Measurements from ENCODE around the gene PLCD3. TPM values are rescaled to one million over a fixed set of nuclear protein-coding genes. Genes with fewer than 3 reads are reported as not detected.

The PLCD3 gene
- total and polyA plus RNA-seq, 9 of the 15 experiments (the other 6 are each of a cell fraction or from before 2014, with no cell fraction given), result 0.20 to 22.6 (median 7.5) TPM

DNA sequence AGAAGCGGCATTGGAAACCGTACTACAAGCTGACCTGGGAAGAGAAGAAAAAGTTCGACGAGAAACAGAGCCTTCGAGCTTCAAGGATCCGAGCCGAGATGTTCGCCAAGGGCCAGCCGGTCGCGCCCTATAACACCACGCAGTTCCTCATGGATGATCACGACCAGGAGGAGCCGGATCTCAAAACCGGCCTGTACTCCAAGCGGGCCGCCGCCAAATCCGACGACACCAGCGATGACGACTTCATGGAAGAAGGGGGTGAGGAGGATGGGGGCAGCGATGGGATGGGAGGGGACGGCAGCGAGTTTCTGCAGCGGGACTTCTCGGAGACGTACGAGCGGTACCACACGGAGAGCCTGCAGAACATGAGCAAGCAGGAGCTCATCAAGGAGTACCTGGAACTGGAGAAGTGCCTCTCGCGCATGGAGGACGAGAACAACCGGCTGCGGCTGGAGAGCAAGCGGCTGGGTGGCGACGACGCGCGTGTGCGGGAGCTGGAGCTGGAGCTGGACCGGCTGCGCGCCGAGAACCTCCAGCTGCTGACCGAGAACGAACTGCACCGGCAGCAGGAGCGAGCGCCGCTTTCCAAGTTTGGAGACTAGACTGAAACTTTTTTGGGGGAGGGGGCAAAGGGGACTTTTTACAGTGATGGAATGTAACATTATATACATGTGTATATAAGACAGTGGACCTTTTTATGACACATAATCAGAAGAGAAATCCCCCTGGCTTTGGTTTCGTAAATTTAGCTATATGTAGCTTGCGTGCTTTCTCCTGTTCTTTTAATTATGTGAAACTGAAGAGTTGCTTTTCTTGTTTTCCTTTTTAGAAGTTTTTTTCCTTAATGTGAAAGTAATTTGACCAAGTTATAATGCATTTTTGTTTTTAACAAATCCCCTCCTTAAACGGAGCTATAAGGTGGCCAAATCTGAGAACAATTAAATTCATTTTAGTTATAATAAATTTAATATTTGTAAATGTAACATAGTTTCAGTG lies 17.7 kb upstream of the PLCD3 start (continued):
- TF ChIP-seq BRD4 (IDR thresholded peaks at IDR 0.05) (no peak), ILK (tag; IDR thresholded peaks at IDR 0.05; ENCODE audit: borderline replicate concordance, low read depth) (no peak), MYNN (IDR thresholded peaks at IDR 0.05) (no peak), MYNN (CRISPR knock-in tag; IDR thresholded peaks at IDR 0.05) (no peak), RFX5 (IDR thresholded peaks at IDR 0.05; ENCODE audit: low read depth, low read length) (no peak), SNIP1 (IDR thresholded peaks at IDR 0.05; ENCODE audit: low read depth) (peak; percentile 95), BMI1 (IDR thresholded peaks at IDR 0.05; ENCODE audit: low read length) (no peak), FOXA1 (IDR thresholded peaks at IDR 0.05; ENCODE audit: borderline replicate concordance) (no peak), HNRNPK (IDR thresholded peaks at IDR 0.05; ENCODE audit: low read depth, low read length, poor library complexity, severe bottlenecking) (no peak), ATF7 (IDR thresholded peaks at IDR 0.05) (no peak), GABPB1 (CRISPR knock-in tag; IDR thresholded peaks at IDR 0.05) (0 out of 2 replicates have a peak, but pooled peaks have one; percentile 20), NFRKB (IDR thresholded peaks at IDR 0.05; ENCODE audit: low read depth) (no peak; the same call in 1 of the 2 replicates), ZNF696 (CRISPR knock-in tag; conservative IDR thresholded peaks at IDR 0.05) (no peak), GTF2E2 (tag; IDR thresholded peaks at IDR 0.05) (no peak)
- TF ChIP-seq, protein P1, sequence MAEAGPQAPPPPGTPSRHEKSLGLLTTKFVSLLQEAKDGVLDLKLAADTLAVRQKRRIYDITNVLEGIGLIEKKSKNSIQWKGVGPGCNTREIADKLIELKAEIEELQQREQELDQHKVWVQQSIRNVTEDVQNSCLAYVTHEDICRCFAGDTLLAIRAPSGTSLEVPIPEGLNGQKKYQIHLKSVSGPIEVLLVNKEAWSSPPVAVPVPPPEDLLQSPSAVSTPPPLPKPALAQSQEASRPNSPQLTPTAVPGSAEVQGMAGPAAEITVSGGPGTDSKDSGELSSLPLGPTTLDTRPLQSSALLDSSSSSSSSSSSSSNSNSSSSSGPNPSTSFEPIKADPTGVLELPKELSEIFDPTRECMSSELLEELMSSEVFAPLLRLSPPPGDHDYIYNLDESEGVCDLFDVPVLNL (CRISPR knock-in tag; IDR thresholded peaks at IDR 0.05; ENCODE audit: low read depth), result no peak
- TF ChIP-seq, protein P2, sequence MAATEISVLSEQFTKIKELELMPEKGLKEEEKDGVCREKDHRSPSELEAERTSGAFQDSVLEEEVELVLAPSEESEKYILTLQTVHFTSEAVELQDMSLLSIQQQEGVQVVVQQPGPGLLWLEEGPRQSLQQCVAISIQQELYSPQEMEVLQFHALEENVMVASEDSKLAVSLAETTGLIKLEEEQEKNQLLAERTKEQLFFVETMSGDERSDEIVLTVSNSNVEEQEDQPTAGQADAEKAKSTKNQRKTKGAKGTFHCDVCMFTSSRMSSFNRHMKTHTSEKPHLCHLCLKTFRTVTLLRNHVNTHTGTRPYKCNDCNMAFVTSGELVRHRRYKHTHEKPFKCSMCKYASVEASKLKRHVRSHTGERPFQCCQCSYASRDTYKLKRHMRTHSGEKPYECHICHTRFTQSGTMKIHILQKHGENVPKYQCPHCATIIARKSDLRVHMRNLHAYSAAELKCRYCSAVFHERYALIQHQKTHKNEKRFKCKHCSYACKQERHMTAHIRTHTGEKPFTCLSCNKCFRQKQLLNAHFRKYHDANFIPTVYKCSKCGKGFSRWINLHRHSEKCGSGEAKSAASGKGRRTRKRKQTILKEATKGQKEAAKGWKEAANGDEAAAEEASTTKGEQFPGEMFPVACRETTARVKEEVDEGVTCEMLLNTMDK (IDR thresholded peaks at IDR 0.05; ENCODE audit: borderline replicate concordance, insufficient read depth, low read depth, low read length, poor library complexity, severe bottlenecking), result no peak
- TF ChIP-seq, protein P3, sequence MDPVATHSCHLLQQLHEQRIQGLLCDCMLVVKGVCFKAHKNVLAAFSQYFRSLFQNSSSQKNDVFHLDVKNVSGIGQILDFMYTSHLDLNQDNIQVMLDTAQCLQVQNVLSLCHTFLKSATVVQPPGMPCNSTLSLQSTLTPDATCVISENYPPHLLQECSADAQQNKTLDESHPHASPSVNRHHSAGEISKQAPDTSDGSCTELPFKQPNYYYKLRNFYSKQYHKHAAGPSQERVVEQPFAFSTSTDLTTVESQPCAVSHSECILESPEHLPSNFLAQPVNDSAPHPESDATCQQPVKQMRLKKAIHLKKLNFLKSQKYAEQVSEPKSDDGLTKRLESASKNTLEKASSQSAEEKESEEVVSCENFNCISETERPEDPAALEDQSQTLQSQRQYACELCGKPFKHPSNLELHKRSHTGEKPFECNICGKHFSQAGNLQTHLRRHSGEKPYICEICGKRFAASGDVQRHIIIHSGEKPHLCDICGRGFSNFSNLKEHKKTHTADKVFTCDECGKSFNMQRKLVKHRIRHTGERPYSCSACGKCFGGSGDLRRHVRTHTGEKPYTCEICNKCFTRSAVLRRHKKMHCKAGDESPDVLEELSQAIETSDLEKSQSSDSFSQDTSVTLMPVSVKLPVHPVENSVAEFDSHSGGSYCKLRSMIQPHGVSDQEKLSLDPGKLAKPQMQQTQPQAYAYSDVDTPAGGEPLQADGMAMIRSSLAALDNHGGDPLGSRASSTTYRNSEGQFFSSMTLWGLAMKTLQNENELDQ (CRISPR knock-in tag; IDR thresholded peaks at IDR 0.05; ENCODE audit: borderline replicate concordance), result no peak
- TF ChIP-seq, protein P4, sequence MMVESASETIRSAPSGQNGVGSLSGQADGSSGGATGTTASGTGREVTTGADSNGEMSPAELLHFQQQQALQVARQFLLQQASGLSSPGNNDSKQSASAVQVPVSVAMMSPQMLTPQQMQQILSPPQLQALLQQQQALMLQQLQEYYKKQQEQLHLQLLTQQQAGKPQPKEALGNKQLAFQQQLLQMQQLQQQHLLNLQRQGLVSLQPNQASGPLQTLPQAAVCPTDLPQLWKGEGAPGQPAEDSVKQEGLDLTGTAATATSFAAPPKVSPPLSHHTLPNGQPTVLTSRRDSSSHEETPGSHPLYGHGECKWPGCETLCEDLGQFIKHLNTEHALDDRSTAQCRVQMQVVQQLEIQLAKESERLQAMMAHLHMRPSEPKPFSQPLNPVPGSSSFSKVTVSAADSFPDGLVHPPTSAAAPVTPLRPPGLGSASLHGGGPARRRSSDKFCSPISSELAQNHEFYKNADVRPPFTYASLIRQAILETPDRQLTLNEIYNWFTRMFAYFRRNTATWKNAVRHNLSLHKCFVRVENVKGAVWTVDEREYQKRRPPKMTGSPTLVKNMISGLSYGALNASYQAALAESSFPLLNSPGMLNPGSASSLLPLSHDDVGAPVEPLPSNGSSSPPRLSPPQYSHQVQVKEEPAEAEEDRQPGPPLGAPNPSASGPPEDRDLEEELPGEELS (CRISPR knock-in tag; IDR thresholded peaks at IDR 0.05; ENCODE audit: borderline replicate concordance), result 0 out of 2 replicates have a peak, but pooled peaks have one; percentile 28

Data from K562 (cell line).